ENCODE measurements around the gene GID4. TPM values are rescaled to one million over a fixed set of nuclear protein-coding genes. Genes with fewer than 3 reads are reported as not detected.

The GID4 gene
- total RNA-seq, 4 donors from 2014 or later: 9.8 to 20.2 (median 10.5) TPM

- ATAC-seq (ENCODE audit: low FRiP score) (no peak), DNase-seq (ENCODE audit: low spot score) (no peak)
- no peak for TF ChIP-seq CTCF (IDR thresholded peaks at IDR 0.05)
These were observed 55.2 kb downstream of the GID4 start for GRCh38 chr17:18094409-18094807.

GRCh38 chr17:18099516-18099915, 60.3 kb downstream of the GID4 start:
- no peak for TF ChIP-seq CTCF (IDR thresholded peaks at IDR 0.05)
- ATAC-seq (ENCODE audit: low FRiP score) (no peak), DNase-seq (ENCODE audit: low spot score) (no peak)

- ATAC-seq (ENCODE audit: low FRiP score) (no peak), DNase-seq (ENCODE audit: low spot score) (no peak)
- no peak for TF ChIP-seq CTCF (IDR thresholded peaks at IDR 0.05)
These were observed 61.4 kb downstream of the GID4 start for GRCh38 chr17:18100616-18101015.

- TF ChIP-seq CTCF (IDR thresholded peaks at IDR 0.05): no peak
- no peak for ATAC-seq (ENCODE audit: low FRiP score)
- no peak for DNase-seq (ENCODE audit: low spot score)
These were observed 62.6 kb downstream of the GID4 start for GRCh38 chr17:18101828-18102227.

- ATAC-seq (ENCODE audit: low FRiP score) (no peak), DNase-seq (ENCODE audit: low spot score) (no peak)
- TF ChIP-seq CTCF (IDR thresholded peaks at IDR 0.05): no peak
These were observed 63.4 kb downstream of the GID4 start for GRCh38 chr17:18102640-18103039.

- TF ChIP-seq CTCF (IDR thresholded peaks at IDR 0.05): no peak
- DNase-seq (ENCODE audit: low spot score): no peak
- no peak for ATAC-seq (ENCODE audit: low FRiP score)
These were observed 65.8 kb downstream of the GID4 start for GRCh38 chr17:18105027-18105426.

- ATAC-seq (ENCODE audit: low FRiP score) (no peak), DNase-seq (ENCODE audit: low spot score) (no peak)
- no peak for TF ChIP-seq CTCF (IDR thresholded peaks at IDR 0.05)
These were observed 66.4 kb downstream of the GID4 start for GRCh38 chr17:18105595-18105994.

Measured in omental fat pad (tissue), 4 donors.